WI38 (cell line): Measurements from ENCODE around the gene SLC1A7.
A peak's percentile ranks its signal among the peaks of the same experiment; 100 is the strongest.

ENCODE experiments used
- H3K4me3 ChIP-seq: 2 replicates; pipeline ENCODE4 v1.5.1; 2011; ENCODE audit warnings: low read depth, mild to moderate bottlenecking, control low read depth, low read length
- TF ChIP-seq, protein P1 (sequence below): IDR thresholded peaks from 2 replicates; pipeline ENCODE4 v1.5.1; 2012; ENCODE audit warnings: low read depth, mild to moderate bottlenecking, control low read depth, low read length

SLC1A7 gene

DNA sequence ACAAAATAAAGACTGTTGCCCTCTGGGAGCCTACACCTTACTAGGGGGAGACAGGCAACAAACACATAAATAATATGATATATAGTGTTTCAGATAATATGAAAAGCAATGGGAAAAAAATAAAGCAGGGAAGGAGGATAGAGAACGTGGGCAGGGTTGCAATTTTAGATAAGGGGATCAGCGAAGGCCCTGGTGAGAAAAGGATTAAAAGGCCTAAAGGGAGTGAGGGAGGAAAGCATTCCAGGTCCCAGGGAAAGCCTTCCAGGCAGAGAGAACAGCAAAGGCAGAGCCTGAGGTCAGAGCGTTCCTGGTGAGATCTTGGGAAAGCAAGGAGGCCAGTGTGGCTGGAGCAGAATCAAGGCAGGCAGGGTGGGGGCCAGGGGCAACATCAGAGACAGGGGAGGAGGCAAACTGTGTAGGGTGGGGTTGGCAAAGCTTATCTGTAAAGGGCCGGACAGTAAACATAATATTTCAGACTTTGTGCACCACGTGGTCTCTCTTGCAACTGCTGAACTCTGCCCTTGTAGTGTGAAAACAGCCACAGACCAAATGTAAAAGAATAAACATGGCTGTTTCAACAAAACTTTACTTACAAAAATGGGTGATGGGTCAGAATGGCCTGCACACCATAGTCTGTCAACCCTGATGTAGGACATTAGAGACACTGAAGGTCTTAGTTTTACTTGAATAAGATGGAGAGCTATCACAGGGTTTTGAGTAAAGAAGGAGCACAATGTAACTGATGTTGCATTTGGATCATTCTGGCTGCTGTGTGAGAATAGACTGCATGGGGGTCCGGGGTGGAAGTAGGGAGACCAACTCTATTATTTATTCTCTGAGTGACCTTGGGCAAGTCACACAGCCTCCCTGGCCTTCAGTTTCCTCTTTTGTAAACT is 40.9 kb upstream of the SLC1A7 start:
- TF ChIP-seq, protein P1, sequence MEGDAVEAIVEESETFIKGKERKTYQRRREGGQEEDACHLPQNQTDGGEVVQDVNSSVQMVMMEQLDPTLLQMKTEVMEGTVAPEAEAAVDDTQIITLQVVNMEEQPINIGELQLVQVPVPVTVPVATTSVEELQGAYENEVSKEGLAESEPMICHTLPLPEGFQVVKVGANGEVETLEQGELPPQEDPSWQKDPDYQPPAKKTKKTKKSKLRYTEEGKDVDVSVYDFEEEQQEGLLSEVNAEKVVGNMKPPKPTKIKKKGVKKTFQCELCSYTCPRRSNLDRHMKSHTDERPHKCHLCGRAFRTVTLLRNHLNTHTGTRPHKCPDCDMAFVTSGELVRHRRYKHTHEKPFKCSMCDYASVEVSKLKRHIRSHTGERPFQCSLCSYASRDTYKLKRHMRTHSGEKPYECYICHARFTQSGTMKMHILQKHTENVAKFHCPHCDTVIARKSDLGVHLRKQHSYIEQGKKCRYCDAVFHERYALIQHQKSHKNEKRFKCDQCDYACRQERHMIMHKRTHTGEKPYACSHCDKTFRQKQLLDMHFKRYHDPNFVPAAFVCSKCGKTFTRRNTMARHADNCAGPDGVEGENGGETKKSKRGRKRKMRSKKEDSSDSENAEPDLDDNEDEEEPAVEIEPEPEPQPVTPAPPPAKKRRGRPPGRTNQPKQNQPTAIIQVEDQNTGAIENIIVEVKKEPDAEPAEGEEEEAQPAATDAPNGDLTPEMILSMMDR: no peak
- no peak overlapping the region for H3K4me3 ChIP-seq

DNA sequence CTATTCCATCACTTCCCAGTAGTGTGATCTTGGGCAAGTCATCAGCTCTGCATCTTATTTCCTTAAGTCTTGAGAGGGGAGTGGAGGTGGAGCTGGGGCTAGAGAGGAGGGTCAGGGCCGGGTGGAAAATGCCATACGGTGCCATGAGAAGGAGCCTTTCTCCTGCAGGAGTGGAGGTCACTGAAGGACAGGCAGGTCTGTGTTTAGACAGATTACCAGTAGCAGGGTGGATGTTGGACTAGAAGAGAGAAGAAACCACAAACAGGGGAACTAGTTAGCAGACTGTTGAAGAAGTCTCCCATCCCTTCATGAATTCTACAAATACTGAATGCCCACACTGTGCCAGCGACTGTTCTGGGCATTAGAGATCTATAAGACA is 40.3 kb upstream of the SLC1A7 start:
- no peak overlapping the region for H3K4me3 ChIP-seq
- TF ChIP-seq, protein P1: no peak

DNA sequence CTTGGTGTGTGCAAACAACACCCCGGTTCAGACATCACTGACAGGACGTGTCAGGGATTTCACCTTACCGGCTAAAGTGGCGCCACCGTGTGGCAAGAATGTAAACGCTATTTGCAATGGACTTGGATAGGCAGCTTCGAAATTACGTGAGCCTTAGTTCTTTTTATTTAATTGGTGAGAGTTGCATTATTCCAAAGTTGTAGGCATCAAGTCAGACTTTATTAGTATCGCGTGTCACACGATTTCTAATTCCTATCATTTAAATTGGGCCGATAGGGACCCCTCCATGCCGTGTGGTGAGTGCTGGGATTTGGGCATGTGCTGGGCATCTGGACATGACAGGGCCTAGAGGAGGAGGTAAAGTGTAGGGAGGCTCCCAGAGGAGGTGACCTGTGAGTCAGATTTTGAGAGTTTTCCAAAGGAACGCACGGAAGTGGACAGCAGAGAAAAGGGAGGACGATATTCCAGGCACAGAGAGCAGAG is 39.7 kb upstream of the SLC1A7 start:
- TF ChIP-seq, protein P1: peak; percentile 53
- no peak overlapping the region for H3K4me3 ChIP-seq

DNA sequence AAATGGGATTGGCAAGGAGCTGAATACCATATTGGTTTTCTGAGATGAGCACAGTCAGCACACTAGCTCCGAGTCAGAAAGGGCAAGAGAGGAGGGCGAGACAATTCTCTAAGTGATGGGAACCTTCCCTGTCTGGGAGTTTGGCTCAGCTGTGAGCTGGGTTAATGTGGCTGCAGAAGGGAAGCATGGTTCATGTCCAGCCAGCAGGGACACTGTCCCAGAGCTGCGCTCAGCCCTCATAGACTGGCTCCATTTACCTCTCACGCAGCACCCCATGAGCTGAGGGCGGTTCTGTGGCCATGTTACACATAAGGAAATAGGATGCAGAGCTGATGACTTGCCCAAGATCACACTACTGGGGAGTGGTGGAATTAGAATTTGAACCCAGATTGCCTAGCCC is 38.5 kb upstream of the SLC1A7 start:
- TF ChIP-seq, protein P1: no peak
- H3K4me3 ChIP-seq: no peak overlapping the region

DNA sequence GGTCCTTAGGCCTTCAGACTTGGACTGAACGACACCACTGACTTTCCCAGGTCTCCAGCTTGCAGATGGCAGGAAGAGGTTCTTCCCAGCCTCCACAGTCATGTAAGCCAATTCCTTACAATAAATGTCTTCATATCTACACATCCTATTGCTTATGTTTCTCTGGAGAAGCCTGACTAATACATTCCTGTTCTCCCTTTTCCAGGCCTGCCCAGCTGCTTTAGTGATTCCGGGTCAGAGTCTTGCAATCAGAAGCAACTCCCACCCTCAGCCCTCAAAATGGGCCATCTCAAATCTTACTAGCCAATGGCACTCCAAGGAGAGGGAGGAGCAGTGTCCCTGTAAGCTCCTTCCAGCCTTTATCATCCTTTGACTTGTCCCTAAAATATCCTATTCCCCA is 37.8 kb upstream of the SLC1A7 start:
- TF ChIP-seq, protein P1: no peak
- H3K4me3 ChIP-seq: no peak overlapping the region

- H3K4me3 ChIP-seq: no peak overlapping the region
- TF ChIP-seq, protein P1: 0 out of 2 replicates have a peak, but pooled peaks have one; percentile 11
Observed at GRCh38 chr1:53176452-53177208, 34.2 kb upstream of the SLC1A7 start.
